ENCODE measurements around the gene EYA2. TPM values are rescaled to one million over a fixed set of nuclear protein-coding genes. Genes with fewer than 3 reads are reported as not detected.
"Not testable (repeated sequence)": the region's sequence is repeated elsewhere in the genome, so short reads cannot be mapped to it uniquely, and the experiment has no call there.

EYA2 gene
- total RNA-seq, 1 experiment from 2014 or later, result not detected

- Histone ChIP-seq H3K4me3 (ENCODE audit: low read depth, low read length, poor library complexity, severe bottlenecking) (no peak overlapping the region), H3K27ac (ENCODE audit: low read depth, low read length, poor library complexity, severe bottlenecking) (no peak overlapping the region), H3K36me3 (ENCODE audit: insufficient read depth, low read length, poor library complexity, severe bottlenecking) (no peaks in the 10 kb centered on the region), H3K27me3 (replicated peaks; ENCODE audit: insufficient read depth, low read depth, low read length, poor library complexity) (peaks cover 56% of the 10 kb centered on the region), H3K4me1 (ENCODE audit: insufficient read depth, low read length, poor library complexity, severe bottlenecking) (no peaks in the 10 kb centered on the region), H3K9me3 (ENCODE audit: low read depth, low read length, poor library complexity, severe bottlenecking) (no peaks in the 10 kb centered on the region)
- TF ChIP-seq CTCF (conservative IDR thresholded peaks at IDR 0.05; ENCODE audit: low read depth, low read length) (no peak), EZH2 (IDR thresholded peaks at IDR 0.05; ENCODE audit: borderline replicate concordance, low read depth, low read length, poor library complexity, severe bottlenecking) (no peak)
- no peak for DNase-seq (ENCODE audit: low spot score)
- ChIA-PET CTCF (no interaction called here), POLR2A (ENCODE audit: low non-redundant PET) (no interaction called here)
- intact Hi-C loops (cut with micrococcal nuclease; ENCODE audit: unreplicated experiment), result no loop called here
- BruUV-seq (replicated peaks), result no TSS peak
Measured at GRCh38 chr20:46931699-46932098, 37.1 kb downstream of the EYA2 start.

GRCh38 chr20:46932439-46932838, 37.8 kb downstream of the EYA2 start:
- H3K27ac ChIP-seq (ENCODE audit: low read depth, low read length, poor library complexity, severe bottlenecking); POLR2A ChIA-PET (ENCODE audit: low non-redundant PET); H3K4me1 ChIP-seq (ENCODE audit: insufficient read depth, low read length, poor library complexity, severe bottlenecking); CTCF ChIA-PET; H3K36me3 ChIP-seq (ENCODE audit: insufficient read depth, low read length, poor library complexity, severe bottlenecking); H3K4me3 ChIP-seq (ENCODE audit: low read depth, low read length, poor library complexity, severe bottlenecking); intact Hi-C loops (cut with micrococcal nuclease; ENCODE audit: unreplicated experiment); DNase-seq (ENCODE audit: low spot score); H3K9me3 ChIP-seq (ENCODE audit: low read depth, low read length, poor library complexity, severe bottlenecking); BruUV-seq (replicated peaks): not testable (repeated sequence)
- H3K27me3 ChIP-seq (replicated peaks; ENCODE audit: insufficient read depth, low read depth, low read length, poor library complexity), result peaks cover 56% of the 10 kb centered on the region

GRCh38 chr20:46933150-46933549, 38.5 kb downstream of the EYA2 start:
- Histone ChIP-seq H3K27ac (ENCODE audit: low read depth, low read length, poor library complexity, severe bottlenecking) (no peak overlapping the region), H3K4me3 (ENCODE audit: low read depth, low read length, poor library complexity, severe bottlenecking) (no peak overlapping the region), H3K36me3 (ENCODE audit: insufficient read depth, low read length, poor library complexity, severe bottlenecking) (no peaks in the 10 kb centered on the region), H3K4me1 (ENCODE audit: insufficient read depth, low read length, poor library complexity, severe bottlenecking) (no peaks in the 10 kb centered on the region), H3K9me3 (ENCODE audit: low read depth, low read length, poor library complexity, severe bottlenecking) (no peaks in the 10 kb centered on the region), H3K27me3 (replicated peaks; ENCODE audit: insufficient read depth, low read depth, low read length, poor library complexity) (peaks cover 54% of the 10 kb centered on the region)
- intact Hi-C loops (cut with micrococcal nuclease; ENCODE audit: unreplicated experiment), result no loop called here
- POLR2A ChIA-PET (ENCODE audit: low non-redundant PET), result no interaction called here
- CTCF ChIA-PET, result no interaction called here
- no TSS peak for BruUV-seq (replicated peaks)
- TF ChIP-seq EZH2 (IDR thresholded peaks at IDR 0.05; ENCODE audit: borderline replicate concordance, low read depth, low read length, poor library complexity, severe bottlenecking) (no peak), CTCF (conservative IDR thresholded peaks at IDR 0.05; ENCODE audit: low read depth, low read length) (no peak)
- DNase-seq (ENCODE audit: low spot score), result no peak

- H3K36me3 ChIP-seq (ENCODE audit: insufficient read depth, low read length, poor library complexity, severe bottlenecking), result no peaks in the 10 kb centered on the region
- H3K9me3 ChIP-seq (ENCODE audit: low read depth, low read length, poor library complexity, severe bottlenecking), result no peaks in the 10 kb centered on the region
- ChIA-PET CTCF (no interaction called here), POLR2A (ENCODE audit: low non-redundant PET) (no interaction called here)
- BruUV-seq (replicated peaks), result no TSS peak
- no peak for TF ChIP-seq EZH2 (IDR thresholded peaks at IDR 0.05; ENCODE audit: borderline replicate concordance, low read depth, low read length, poor library complexity, severe bottlenecking)
- TF ChIP-seq CTCF (conservative IDR thresholded peaks at IDR 0.05; ENCODE audit: low read depth, low read length), result no peak
- peaks cover 38% of the 10 kb centered on the region for H3K27me3 ChIP-seq (replicated peaks; ENCODE audit: insufficient read depth, low read depth, low read length, poor library complexity)
- H3K4me1 ChIP-seq (ENCODE audit: insufficient read depth, low read length, poor library complexity, severe bottlenecking), result no peaks in the 10 kb centered on the region
- no peak overlapping the region for H3K4me3 ChIP-seq (ENCODE audit: low read depth, low read length, poor library complexity, severe bottlenecking)
- intact Hi-C loops (cut with micrococcal nuclease; ENCODE audit: unreplicated experiment), result no loop called here
- H3K27ac ChIP-seq (ENCODE audit: low read depth, low read length, poor library complexity, severe bottlenecking), result no peak overlapping the region
- no peak for DNase-seq (ENCODE audit: low spot score)
Measured at GRCh38 chr20:46934746-46935287, 40.2 kb downstream of the EYA2 start.

Measured in A673 (cell line).